ENCODE measurements around the gene PTPRN.
"Not testable (repeated sequence)": the region's sequence is repeated elsewhere in the genome, so short reads cannot be mapped to it uniquely, and the experiment has no call there.

The PTPRN gene

DNA sequence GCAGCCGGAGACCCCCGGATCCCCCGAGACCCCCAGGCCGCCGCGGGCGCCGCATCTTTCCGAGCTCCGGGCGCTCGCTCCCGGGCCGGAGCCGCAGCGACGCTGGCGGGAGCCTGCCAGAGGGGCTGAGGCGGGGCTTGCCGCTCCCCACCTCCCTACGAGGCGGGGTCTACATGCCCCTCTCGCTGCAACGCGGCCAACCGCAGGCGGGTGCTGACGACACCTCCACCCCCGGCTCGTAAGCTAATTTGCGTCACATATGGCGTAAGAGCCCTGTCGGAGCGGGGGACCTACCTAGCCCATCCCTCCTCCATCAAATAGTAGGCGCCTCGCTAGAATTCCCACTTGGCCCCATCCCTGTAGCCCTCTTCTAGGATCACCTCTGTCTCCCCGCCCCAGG, at the start of gene PTPRN:
Gene PTPRN (minus strand): TSS at position 124 of the 400 bp plus-strand sequence. CDS start 69 bp downstream, at position 55.
- DNase-seq (ENCODE audit: low spot score), result peak; percentile 79

DNA sequence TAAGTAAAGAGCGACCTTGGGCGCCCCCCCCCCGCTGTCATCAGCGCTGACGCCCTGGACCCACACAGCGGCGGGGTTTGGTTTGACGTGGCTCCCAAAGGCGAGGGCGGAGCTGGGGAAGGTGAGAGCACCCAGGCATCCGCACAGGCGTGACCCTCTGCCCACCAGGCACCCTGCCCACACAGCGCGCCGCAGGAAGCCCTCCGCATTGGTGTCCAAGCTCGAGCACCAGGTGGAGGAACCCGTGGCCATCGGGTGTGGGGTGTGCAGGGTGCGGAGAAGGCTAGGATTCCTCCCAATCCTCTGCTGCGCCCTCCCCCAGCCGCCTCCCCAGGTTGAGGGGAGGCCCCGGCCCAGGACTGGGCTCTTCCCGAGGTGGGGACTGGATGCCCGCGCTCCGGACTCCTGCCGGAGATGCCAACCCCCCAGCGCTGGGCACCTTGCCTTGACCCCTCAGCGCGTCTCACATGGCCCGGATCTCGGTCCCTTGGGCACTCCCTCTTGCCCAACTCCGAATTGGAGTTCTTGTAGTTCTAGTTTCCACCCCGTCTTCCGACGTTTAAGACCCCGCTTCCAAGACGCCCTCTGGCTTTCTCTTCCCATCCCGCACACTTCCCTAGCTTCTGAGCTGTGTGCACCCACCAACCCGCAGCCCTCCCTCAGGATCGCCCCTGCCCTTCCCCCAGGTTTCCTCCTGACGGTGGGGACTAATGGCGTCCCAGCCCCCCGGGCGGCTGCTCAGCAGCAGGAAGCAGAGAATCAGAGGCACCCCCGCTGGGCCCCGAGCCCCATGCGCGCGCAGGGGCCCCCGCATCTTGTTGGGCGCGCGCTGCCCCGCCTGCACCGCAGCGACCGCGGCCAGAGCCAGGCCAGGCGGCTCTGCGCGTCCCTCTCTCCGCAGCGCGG, 49.2 kb upstream of the PTPRN start:
- no peak for DNase-seq (ENCODE audit: low spot score)

DNA sequence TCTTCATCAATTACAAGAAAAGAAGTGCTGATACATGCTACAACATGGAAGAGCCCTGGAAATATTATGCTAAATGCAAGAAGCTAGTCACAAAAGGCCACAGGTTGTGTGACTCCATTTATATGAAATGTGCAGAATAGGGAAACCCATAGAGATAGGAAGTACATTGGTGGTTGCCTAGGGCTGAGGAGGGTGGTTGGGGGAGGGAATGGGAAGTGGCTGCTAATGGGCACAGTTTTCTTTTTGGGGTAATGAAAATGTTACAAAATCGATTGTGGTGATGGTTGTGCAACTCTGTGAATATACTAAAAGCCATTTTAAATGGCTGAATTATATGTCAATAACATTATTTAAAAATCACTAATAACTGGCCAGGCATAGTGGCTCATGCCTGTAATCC, 47.6 kb upstream of the PTPRN start:
- DNase-seq (ENCODE audit: low spot score), result no peak

DNA sequence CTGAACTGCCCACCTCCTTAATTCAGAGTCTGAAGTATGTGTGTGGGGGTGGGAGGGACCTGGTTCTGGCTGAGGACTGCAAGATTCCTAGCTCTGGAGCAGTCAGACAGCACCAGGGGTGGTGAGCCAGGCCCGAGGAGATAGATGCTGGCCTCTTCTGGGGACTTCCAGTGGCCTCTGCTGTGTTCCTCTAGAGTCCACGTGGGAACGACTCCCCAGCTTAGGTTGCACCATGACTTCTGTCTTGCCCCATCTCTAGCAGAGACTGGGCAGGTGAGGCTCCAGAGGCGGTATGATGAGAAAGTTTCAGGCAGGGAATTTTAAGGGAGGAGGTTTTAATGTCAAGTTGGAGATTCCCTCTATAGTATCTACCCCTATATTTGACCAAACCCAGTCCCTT, 45.4 kb upstream of the PTPRN start:
- no peak for DNase-seq (ENCODE audit: low spot score)

DNA sequence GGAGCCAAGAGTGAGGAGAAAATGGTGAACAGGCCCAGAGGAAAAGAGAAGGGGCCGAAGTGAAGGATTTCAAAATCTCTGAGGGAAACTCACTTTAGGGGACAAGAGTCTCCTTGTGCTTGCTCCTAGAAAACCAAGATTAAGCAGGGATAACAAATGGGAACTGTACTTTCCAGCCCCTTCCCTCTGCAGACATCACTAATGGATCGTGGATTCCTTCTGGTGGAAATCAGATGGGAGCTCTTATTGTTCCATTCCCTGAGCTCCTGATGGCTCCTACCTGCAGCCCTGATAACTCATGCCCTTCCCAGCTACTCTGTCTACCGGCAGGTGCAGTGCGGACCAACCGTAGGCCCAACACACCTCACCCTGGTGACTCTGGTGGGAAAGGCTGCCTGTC, 43.9 kb upstream of the PTPRN start:
- no peak for DNase-seq (ENCODE audit: low spot score)

DNA sequence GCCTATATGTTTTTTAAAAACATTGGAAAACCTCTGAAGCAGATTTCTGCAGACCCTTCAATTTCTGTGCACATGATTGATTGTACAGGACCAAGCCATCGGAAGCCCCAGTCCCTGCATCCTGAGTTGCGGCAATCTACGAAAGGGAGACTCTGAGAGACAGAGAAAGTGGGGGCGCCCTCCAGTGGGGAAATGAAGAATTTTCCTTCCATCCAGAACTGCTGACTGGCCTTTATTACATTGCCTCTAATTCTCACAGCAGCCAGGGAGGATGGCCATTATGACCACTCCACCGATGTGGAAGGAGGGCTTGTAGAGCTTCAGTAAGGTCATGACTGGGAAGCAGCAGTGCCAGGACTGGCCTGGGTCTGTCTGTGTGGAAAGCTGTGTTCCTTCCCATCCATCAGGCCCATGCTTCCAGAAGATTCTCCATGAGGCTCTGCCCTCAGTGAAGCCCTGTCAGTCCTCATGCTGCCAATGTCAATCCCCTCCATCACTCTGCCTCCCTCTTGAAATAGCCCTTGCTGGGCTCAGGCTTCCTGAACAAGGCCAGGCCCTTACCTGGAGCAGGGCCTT, 43.3 kb upstream of the PTPRN start:
- DNase-seq (ENCODE audit: low spot score), result peak; percentile 68

DNA sequence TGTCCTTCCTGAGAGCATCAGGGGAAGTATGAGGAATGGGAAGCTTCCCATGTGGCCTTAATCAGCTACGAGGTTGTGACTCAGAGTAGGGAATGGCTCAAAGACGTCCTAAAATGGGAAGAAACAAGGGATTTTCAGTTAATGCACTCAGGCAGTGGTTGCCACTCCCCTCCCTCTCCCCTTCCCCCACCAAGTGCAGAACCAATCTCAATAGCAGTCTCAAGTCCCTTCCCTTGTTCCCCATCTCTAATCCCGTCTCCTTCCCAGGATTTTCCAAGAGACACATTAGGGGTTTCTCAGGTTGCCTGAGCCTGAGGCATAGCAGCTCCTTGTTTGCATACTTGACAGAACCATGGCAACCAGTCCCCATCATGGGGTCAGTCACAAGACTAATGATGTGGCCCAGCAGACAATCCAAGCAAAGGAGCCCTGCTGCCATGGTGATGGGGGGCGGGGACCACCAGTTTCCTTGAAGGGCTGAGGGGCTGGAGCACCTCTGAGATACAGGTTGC, 41.6 kb upstream of the PTPRN start:
- no peak for DNase-seq (ENCODE audit: low spot score)

DNA sequence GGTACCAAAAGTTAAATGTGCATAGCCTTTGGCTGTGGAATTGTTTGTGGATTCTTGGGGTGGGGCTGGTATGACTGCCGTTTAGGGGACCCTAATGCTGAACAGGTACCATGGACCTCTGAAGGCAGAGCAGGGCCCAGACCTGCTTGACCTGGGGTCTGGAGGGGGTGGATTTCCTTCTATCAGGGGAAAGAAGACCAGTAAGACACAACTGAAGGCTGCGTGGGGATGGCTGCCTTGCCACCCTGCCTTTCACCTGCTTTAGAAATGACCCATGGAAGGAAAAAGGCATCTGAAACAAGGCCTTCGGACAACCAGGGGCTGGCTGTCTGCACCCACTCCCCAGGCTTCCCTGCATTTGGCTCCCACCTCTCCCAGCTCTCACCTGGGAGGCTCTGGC, 41.0 kb upstream of the PTPRN start:
- no peak for DNase-seq (ENCODE audit: low spot score)

DNA sequence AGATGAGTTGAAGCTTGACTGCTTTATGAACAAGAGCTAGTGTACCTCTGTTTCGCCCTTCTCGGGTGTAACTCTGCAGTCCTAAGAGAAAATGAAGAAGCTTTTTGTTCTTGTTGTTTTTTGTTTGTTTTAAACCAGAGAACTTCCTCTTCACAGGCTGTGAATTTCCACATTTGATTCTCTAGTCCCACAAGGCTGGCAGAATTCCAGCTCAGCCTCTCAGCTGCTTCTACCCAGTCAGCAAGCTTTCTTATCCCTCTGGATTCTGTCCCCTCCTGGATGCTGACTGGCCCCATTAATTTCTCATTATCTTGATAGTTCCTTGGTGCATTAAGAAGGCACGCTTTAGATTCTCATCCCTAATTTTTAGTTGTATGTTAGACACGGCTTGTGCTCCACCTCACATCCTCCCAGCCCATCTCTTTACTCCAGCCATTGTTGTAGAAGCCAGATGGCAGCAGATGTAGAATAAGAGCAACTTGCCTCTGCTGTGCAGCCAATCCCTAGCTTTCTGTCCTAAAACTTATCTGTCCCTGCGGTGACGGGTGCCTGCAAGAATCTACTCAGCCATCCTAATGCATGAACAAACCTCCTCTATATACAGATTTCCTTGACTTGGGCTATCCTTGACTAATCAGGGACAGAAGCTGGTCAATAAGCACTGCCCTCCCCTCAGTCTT, 35.7 kb upstream of the PTPRN start:
- DNase-seq (ENCODE audit: low spot score), result peak; percentile 77

DNA sequence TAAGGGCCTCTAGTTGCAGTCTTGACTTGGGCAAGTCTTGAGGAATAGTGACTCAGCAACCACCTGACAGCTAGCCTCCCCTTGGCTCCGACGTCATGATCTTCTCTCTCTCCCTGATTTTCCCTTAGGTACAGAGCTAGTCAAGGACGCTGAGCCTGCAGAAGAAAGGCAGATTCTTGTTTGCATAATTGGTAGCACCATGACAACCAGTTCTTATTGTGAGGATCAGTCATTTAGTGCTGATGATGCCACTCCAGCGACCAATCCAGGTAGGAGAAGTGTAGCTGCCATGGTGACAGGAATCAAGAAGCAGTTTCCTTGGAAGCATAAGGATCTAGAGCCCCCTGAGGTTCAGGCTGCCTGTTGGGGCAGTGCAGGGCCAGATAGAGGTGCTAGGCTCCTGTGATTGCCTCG, 26.2 kb upstream of the PTPRN start:
- DNase-seq (ENCODE audit: low spot score), result peak; percentile 31

DNA sequence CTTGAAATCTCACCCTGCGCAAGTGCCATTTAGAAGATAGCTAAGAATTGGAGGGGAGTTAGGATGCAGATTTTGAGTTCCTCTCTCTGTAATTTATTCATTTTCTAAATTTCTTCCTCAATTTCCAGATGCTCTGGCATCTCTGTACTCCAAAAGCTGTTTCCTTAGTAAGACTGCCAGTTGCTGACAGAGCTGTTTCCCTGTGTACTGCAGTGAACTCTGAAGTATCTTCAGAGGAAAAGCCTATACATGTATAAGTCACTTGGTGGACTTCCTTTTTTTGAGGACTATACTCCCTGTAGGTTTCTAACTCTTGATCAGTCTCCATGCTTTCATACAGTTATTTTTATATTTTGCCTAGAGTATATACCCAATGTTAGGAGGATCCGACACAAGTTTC, 24.9 kb upstream of the PTPRN start:
- DNase-seq (ENCODE audit: low spot score), result no peak

DNA sequence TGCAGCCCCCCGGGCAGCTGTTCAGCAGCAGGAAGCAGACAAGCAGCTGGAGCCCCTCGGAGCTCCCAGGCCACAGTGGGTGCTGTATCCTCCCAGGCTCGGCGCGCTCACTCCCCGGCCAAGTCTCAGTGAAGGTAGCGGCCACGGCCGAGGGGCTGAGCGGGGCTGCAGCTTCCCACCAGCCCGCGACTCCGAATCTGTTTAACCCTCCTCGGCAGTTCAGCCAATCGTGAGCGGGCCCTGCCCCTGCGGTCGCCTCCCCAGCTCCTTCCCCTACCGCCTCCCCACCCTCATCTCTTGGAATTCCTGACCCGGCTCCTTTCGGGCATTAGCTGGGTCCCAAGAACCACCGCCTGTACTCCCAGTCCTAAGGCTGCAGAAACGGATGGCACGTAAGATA, 23.3 kb upstream of the PTPRN start, which contains the start of gene RESP18:
Gene RESP18 (minus strand): TSS at position 203 of the 400 bp plus-strand sequence.
- DNase-seq (ENCODE audit: low spot score), result no peak

DNA sequence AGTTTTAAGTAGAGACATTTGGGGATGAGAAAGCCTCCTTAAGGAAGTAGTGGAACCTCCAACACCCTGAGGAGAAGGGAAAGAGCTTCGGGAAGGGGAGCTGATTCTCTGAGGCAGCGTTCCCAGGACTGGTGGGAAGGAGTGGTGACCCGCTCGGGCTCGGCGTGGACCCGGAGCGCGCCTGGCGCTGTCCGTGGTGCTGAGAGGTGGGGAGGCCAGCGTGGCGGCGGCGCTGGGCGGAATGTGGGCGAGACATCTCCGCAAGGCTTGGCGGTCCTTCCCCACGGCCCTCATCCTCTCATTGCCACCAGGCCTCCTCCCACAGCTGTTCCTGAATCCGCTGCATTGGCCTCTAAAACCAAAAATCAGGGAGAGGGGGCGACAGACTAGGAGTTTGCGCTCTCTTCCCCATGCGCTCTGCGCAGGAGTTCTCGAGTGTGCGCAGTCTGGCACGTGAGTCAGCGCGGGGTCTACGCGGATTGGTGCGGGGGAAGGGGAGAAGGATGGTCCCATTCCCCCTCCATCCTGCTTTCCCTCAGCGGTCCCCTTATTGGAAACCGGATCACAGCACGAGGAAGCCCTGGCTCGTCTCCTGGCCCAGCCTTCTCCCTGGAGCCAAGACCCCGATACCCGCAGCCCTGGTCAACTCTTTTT, 22.5 kb upstream of the PTPRN start:
- DNase-seq (ENCODE audit: low spot score), result no peak

DNA sequence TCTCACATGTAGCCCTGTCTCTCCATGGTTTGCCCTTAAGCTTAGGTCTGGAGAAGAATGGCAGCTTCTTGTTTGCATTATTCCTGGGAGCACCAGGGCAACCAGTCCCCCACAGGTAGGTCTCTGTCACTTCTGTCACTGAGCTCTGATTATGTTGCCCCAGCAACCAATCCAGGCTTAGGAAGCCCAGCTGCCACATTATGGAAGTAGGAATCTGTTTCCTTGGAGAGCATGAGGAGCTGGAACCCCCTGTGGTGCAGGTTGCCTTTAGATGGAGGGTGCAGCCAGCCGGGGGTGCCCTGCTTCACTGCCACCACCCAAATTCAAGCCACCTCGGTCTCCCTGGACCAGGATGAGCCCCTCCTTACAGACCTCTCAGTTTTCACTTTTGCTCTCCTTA, 18.5 kb upstream of the PTPRN start:
- DNase-seq (ENCODE audit: low spot score), result peak; percentile 34

DNA sequence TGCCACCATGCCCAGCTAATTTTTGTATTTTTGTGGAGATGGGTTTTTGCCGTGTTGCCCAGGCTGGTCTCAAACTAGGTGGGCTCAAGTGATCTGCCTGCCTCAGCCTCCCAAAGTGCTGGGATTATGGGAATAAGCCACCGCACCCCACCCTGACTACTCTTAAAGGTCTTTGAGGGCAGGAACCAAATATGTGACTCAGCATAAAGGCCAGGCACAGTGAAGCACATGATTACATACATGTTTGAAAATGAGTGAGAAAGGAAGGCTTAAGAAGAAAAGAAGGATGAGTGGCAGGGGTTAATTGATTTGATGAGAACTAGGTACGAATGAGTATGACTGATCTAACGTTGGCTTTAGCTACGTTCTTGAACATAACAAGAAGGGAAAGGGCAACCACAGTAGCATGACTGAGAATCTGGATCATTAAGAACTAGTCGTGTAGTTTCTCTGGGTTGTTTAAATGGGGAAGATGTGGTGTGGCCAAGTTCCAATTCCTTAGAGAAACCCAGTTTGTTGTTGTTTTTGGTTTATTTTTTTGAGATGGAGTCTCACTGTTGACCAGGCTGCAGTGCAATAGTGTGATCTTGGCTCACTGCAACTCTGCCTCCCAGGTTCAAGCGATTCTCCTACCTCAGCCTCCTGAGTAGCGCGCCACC, 16.6 kb upstream of the PTPRN start:
- DNase-seq (ENCODE audit: low spot score), result no peak

DNA sequence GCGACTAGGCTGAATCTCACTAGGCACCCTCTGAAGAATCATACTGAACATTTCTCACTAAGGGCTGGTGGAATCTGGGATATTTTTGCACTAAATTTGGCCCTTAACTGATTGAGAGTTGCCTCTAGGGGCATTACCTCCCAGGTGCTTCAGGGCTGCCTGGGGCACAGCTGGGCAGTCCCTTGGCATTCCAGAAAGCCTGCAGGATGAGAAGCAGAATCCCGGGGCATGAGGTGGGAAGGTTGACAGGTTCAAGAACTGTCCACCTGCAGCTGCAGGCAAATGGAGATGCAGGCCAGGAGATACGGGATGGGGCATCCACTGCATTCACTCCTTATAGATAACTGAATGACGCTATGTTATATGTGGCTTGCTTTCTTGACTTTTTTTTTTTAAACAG, 15.9 kb upstream of the PTPRN start:
- no peak for DNase-seq (ENCODE audit: low spot score)

DNA sequence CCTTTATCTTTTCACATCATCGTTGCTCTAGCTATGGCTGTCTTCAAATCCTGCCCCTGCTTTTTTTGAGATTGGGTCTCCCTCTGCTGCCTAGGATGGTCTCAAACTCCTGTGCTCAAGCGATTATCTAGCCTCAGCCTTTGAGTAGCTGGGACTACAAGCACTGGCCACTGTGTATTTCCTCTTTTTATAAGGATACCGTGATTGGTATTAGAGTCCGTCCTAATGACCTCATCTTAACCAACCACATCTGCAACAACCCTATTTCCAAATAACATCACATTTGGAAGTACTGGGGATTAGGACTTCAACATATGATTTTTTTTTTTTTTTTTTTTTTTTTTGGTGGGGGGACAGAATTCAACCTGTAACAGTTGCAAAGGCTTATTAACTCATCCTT, 14.2 kb upstream of the PTPRN start:
- no peak for DNase-seq (ENCODE audit: low spot score)

DNA sequence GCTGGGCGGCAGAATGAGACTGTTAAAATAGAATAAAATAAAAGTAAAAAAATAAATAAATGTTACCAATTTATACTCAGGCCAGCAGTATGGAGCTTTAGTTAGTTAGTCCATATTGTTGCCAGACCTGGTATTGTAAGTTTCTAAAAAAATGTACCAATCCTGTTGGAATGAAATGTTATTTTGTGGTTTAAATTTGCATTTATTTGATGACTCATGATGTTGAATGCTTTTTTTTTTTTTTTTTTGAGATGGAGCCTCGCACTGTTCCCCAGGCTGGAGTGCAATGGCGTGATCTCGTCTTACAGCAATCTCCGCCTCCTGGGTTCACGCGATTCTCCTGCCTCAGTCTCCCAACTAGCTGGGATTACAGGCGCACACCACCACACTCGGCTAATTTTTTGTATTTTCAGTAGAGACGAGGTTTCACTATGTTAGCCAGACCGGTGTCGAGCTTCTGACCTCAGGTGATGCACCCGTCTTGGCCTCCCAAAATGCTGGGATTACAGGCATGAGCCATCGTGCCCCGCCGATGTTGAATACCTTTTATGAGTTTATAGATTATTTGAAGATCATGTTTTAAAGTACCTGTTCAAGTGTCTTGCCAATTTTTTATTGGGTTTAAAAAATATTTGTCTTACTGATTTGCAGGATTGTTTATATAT, 5.7 kb upstream of the PTPRN start:
- no peak for DNase-seq (ENCODE audit: low spot score)

DNA sequence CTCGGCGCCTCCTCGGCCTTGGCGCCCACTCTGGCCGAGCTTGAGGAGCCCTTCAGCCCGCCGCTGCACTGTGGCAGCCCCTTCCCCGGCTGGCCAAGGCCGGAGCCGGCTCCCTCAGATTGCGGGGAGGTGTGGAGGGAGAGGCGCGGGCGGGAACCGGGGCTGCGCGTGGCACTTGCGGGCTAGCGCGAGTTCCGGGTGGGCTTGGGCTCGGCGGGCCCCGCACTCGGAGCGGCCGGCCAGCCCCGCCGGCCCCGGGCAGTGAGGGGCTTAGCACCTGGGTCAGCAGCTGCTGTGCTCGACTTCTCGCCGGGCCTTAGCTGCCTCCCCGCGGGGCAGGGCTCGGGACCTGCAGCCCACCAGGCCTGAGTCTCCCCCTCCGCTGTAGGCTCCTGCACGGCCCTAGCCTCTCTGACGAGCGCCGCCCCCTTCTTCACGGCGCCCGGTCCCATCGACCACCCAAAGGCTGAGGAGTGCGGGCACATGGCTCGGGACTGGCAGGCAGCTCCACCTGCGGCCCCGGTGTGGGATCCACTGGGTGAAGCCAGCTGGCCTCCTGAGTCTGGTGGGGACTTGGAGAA, 3.6 kb upstream of the PTPRN start:
- DNase-seq (ENCODE audit: low spot score), result not testable (repeated sequence)
